Measurements from ENCODE around the gene C3orf52. TPM values are rescaled to one million over a fixed set of nuclear protein-coding genes. Genes with fewer than 3 reads are reported as not detected.

C3orf52 gene
- total and polyA plus RNA-seq, 7 donors: 0.62 to 5.9 (median 1.9) TPM

GRCh38 chr3:112115806-112116383 lies 29.7 kb downstream of the C3orf52 start:
- no peak for DNase-seq
- H3K4me1 ChIP-seq: no peaks in the 10 kb centered on the region
- no peaks in the 10 kb centered on the region for H3K27me3 ChIP-seq (ENCODE audit: insufficient read depth in 3 of 3, low read length in 2 of 3)
- intact Hi-C loops (cut with DNase I): loop anchor here in 1 of 2 donors (10.0 kb wide), 1 partner anchor 419 kb away; no protein-coding TSS in a partner anchor
- no peak overlapping the region for H3K27ac ChIP-seq
- 72 to 78% (median 75%) methylated on average over 6 of the region's 6 CpGs for WGBS, 3 donors
- H3K36me3 ChIP-seq (ENCODE audit: insufficient read depth in 1 of 2, low read depth in 1 of 2): no peaks in the 10 kb centered on the region
- no peak for TF ChIP-seq CTCF (IDR thresholded peaks at IDR 0.05)
- no peak for ATAC-seq
- H3K4me3 ChIP-seq: no peak overlapping the region
- H3K9me3 ChIP-seq: no peaks in the 10 kb centered on the region

- WGBS, 3 donors: 61 to 62% (median 61%) methylated on average over 13 of the region's 13 CpGs
- DNase-seq (no peak), ATAC-seq (no peak)
- Histone ChIP-seq H3K36me3 (ENCODE audit: insufficient read depth in 1 of 2, low read depth in 1 of 2) (no peaks in the 10 kb centered on the region), H3K27ac (no peak overlapping the region), H3K27me3 (ENCODE audit: insufficient read depth in 3 of 3, low read length in 2 of 3) (no peaks in the 10 kb centered on the region), H3K9me3 (no peaks in the 10 kb centered on the region), H3K4me1 (no peaks in the 10 kb centered on the region), H3K4me3 (peak overlapping the region; percentile 28)
- TF ChIP-seq CTCF (IDR thresholded peaks at IDR 0.05): no peak
- intact Hi-C loops (cut with DNase I): loop anchor here in 1 of 2 donors (10.0 kb wide), 1 partner anchor 418 kb away; no protein-coding TSS in a partner anchor
Observed at GRCh38 chr3:112116748-112117186, 30.6 kb downstream of the C3orf52 start.

- intact Hi-C loops (cut with DNase I): loop anchor here in 1 of 2 donors (10.0 kb wide), 1 partner anchor 417 kb away; no protein-coding TSS in a partner anchor
Observed at GRCh38 chr3:112117415-112117814, 31.2 kb downstream of the C3orf52 start.

GRCh38 chr3:112117841-112118571 lies 31.8 kb downstream of the C3orf52 start:
- no peak for DNase-seq
- Histone ChIP-seq H3K27me3 (ENCODE audit: insufficient read depth in 3 of 3, low read length in 2 of 3) (no peaks in the 10 kb centered on the region), H3K36me3 (ENCODE audit: insufficient read depth in 1 of 2, low read depth in 1 of 2) (no peaks in the 10 kb centered on the region), H3K27ac (no peak overlapping the region), H3K4me1 (no peaks in the 10 kb centered on the region), H3K9me3 (no peaks in the 10 kb centered on the region), H3K4me3 (no peak overlapping the region)
- no peak for TF ChIP-seq CTCF (IDR thresholded peaks at IDR 0.05)
- intact Hi-C loops (cut with DNase I): loop anchor here in 1 of 2 donors (10.0 kb wide), 1 partner anchor 417 kb away; no protein-coding TSS in a partner anchor
- 72 to 81% (median 78%) methylated on average over 4 of the region's 4 CpGs for WGBS, 3 donors
- ATAC-seq: no peak

More at GRCh38 chr3:112117415-112117814, 31.2 kb downstream of the C3orf52 start:
- WGBS, 3 donors: 82 to 93% (median 87%) methylated on average over 1 of the region's 1 CpG
- DNase-seq (no peak), ATAC-seq (no peak)
- H3K27ac ChIP-seq: no peak overlapping the region
- no peaks in the 10 kb centered on the region for H3K4me1 ChIP-seq
- no peak for TF ChIP-seq CTCF (IDR thresholded peaks at IDR 0.05)
- H3K36me3 ChIP-seq (ENCODE audit: insufficient read depth in 1 of 2, low read depth in 1 of 2): no peaks in the 10 kb centered on the region
- H3K27me3 ChIP-seq (ENCODE audit: insufficient read depth in 3 of 3, low read length in 2 of 3): no peaks in the 10 kb centered on the region
- H3K9me3 ChIP-seq: no peaks in the 10 kb centered on the region
- H3K4me3 ChIP-seq: no peak overlapping the region

Measured in psoas muscle (tissue), 8 donors.